GM12873 (cell line): ENCODE results near the gene MAP2K1.

Source experiments
- CTCF ChIP-seq: IDR thresholded peaks from 2 replicates; pipeline ENCODE4 v1.5.1; 2012; ENCODE audit warnings: low read depth, mild to moderate bottlenecking, moderate library complexity, low read length, control low read depth; ENCODE audit not compliant: insufficient read depth; ENCODE audit errors: missing control alignments

The MAP2K1 gene

GRCh38 chr15:66477011-66477410 is 90.3 kb downstream of the MAP2K1 start:
- no peak for TF ChIP-seq CTCF

- TF ChIP-seq CTCF: no peak
These were observed 93.6 kb downstream of the MAP2K1 start for GRCh38 chr15:66480267-66480666.

GRCh38 chr15:66481107-66481856 is 94.6 kb downstream of the MAP2K1 start:
- no peak for TF ChIP-seq CTCF

- no peak for TF ChIP-seq CTCF
These were observed 95.8 kb downstream of the MAP2K1 start for GRCh38 chr15:66482539-66482938.

GRCh38 chr15:66483131-66483566 is 96.4 kb downstream of the MAP2K1 start:
- TF ChIP-seq CTCF: no peak

GRCh38 chr15:66484539-66485112 is 97.9 kb downstream of the MAP2K1 start:
- TF ChIP-seq CTCF: no peak

GRCh38 chr15:66486887-66487286 is 100.2 kb downstream of the MAP2K1 start:
- TF ChIP-seq CTCF: no peak
